Measurements from ENCODE around the gene NLE1.
"Not testable (repeated sequence)": the region's sequence is repeated elsewhere in the genome, so short reads cannot be mapped to it uniquely, and the experiment has no call there.

NLE1 gene

GRCh38 chr17:35141681-35142466 is at the start of gene NLE1:
NLE1 (minus strand) TSS chr17:35142303; CDS start chr17:35142275, 28 bp downstream.
- DNase-seq, result peak; percentile 93

DNA sequence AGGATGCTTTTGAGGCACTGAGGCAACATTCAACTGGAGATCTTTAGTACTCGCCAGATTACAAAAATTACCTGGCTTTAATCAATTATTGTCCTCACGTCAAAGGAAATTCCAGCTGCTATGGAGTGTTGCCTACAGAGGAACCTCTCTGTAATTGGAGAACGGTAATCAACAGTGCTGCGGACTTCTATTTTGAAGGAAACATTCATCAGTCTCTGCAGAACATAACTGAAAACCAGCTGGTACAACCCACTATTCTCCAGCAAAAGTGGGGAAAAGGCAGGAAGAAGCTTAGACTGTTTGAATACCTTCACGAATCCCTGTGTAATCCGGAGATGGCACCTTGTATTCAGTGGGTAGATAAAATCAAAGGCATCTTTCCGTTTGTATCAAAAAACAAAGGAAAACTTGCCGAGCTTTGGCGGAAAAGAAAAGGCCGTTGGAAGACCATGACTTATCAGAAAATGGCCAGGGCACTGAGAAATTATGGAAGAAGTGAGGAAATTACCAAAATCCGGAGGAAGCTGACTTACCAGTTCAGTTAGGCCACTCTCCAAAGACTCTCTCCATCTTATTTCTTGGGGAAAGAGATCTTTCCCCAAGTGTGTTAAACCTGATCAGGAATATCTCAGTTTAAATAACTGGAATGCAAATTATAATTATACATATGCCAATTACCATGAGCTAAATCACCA is 49.0 kb upstream of the NLE1 start:
- no peak for DNase-seq

- no peak for DNase-seq
These were observed 47.2 kb upstream of the NLE1 start for GRCh38 chr17:35189291-35189690.

GRCh38 chr17:35188111-35188510 is 46.0 kb upstream of the NLE1 start:
- DNase-seq, result no peak

- DNase-seq, result no peak
These were observed 45.4 kb upstream of the NLE1 start for GRCh38 chr17:35187481-35187880.

DNA sequence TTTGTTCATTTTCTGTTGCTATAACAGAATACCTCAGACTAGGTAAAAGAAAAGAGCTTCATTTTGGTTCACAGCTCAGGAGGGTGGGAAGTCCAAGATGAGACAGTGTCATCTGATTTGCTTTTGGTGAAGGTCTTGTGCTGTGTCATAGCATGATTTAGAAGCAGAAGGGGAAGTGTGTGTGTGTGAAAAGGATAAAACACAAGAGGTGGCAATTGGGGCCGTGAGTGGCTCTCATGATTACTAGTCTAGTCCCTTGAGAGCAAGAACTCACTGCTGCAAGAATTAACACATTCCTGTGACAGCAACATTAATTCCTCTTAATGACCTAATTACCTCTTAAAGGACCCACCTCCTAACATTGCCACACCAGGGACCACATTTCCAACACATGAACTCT is 43.7 kb upstream of the NLE1 start:
- peak; percentile 31 for DNase-seq

GRCh38 chr17:35184274-35184673 is 42.2 kb upstream of the NLE1 start:
- DNase-seq, result no peak

GRCh38 chr17:35183332-35183731 is 41.2 kb upstream of the NLE1 start:
- DNase-seq, result no peak

DNA sequence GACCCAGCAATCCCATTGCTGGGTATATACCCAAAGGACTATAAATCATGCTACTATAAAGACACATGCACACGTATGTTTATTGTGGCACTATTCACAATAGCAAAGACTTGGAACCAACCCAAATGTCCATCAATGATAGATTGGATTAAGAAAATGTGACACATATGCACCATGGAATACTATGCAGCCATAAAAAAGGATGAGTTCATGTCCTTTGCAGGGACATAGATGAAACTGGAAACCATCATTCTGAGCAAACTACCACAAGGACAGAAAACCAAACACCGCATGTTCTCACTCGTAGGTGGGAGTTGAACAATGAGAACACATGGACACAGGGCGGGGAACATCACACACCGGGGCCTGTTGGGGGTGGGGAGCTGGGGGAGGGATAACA is 37.3 kb upstream of the NLE1 start:
- not testable (repeated sequence) for DNase-seq

- no peak for DNase-seq
These were observed 34.8 kb upstream of the NLE1 start for GRCh38 chr17:35176897-35177296.

GRCh38 chr17:35175638-35176415 is 33.7 kb upstream of the NLE1 start:
- DNase-seq, result no peak

- no peak for DNase-seq
These were observed 32.8 kb upstream of the NLE1 start for GRCh38 chr17:35174835-35175334.

GRCh38 chr17:35172321-35172720 is 30.2 kb upstream of the NLE1 start:
- not testable (repeated sequence) for DNase-seq

- no peak for DNase-seq
These were observed 29.7 kb upstream of the NLE1 start for GRCh38 chr17:35171834-35172233.

- peak; percentile 42 for DNase-seq
These were observed 29.1 kb upstream of the NLE1 start for GRCh38 chr17:35170968-35171771.

GRCh38 chr17:35169835-35170363 is 27.8 kb upstream of the NLE1 start:
- no peak for DNase-seq

GRCh38 chr17:35167666-35168065 is 25.6 kb upstream of the NLE1 start:
- DNase-seq, result no peak

GRCh38 chr17:35167046-35167445 is 24.9 kb upstream of the NLE1 start:
- DNase-seq, result no peak

GRCh38 chr17:35166526-35166925 is 24.4 kb upstream of the NLE1 start:
- DNase-seq, result no peak

DNA sequence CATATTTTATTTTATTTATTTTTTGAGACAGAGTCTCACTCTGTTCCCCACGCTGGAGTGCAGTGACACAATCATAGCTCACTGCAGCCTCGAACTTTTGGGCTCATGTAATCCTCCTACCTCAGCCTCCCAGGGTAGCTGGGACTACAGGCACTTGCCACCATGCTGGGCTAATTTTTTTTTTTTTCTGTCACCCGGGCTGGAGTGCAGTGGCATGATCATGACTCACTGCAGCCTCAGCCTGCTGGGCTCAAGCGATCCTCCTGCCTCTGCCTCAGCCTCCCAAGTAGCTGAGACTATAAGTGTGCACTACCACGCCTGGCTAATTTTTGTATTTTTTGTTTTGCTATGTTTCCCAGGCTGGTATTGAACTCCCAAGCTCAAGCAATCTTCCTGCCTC is 22.6 kb upstream of the NLE1 start:
- no peak for DNase-seq

- no peak for DNase-seq
These were observed 21.8 kb upstream of the NLE1 start for GRCh38 chr17:35163886-35164285.

DNA sequence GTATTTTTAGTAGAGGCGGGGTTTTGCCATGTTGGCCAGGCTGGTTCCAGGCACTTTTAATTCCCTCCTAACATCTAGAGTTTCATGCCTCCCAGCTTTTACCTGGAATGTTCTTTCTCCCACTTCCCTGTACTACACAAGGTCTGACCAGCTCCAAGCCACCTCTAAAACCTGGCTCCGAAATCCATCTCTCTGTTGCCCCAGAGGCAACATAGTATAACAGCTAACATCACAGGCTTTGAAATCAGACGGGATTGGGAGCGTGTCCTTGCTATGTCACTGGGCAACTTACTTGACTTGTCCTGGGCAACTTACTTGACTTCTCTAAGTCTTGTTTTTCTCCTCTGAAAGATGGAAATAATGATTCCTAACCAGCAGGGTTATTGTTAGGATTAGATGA is 20.7 kb upstream of the NLE1 start:
- DNase-seq, result no peak

All from activated CD4-positive, alpha-beta T cell treated with anti-CD3 and anti-CD28 coated beads, Interleukin-10, Interleukin-2, amounts not matched to agents 100 ng/mL and 50 ng/mL, durations not matched to agents 16 hours and 8 hours (primary cell).